Measurements from ENCODE around the gene GALNTL6.

The GALNTL6 gene

DNA sequence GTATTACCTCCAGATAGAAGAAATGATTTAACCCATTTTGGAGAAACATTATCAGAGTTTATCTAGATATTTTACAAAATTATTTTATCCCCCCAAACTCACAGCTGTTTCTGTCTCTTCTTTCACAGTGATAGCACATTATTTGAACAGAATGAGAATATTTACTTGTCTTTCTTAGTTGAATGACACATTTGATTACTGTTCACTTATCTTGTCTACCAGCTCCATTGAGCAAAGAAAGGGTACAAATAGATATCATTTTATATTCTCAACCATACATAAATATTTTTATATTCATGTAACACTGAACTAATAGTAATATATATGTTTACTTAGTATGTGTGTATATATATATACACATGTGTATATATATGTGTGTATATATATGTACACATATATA is 364.2 kb downstream of the GALNTL6 start:
- Histone ChIP-seq H3K4me3 (ENCODE audit: extremely low read depth, insufficient read depth, low read length, poor library complexity, severe bottlenecking) (no peak overlapping the region), H3K36me3 (ENCODE audit: control insufficient read depth, insufficient read depth, low read length) (no peaks in the 10 kb centered on the region), H3K9me3 (ENCODE audit: control insufficient read depth, low read length) (no peaks in the 10 kb centered on the region), H3K27ac (ENCODE audit: low read depth, low read length, severe bottlenecking) (no peak overlapping the region), H3K4me1 (ENCODE audit: control insufficient read depth, insufficient read depth, low read length, poor library complexity, severe bottlenecking) (no peaks in the 10 kb centered on the region)

DNA sequence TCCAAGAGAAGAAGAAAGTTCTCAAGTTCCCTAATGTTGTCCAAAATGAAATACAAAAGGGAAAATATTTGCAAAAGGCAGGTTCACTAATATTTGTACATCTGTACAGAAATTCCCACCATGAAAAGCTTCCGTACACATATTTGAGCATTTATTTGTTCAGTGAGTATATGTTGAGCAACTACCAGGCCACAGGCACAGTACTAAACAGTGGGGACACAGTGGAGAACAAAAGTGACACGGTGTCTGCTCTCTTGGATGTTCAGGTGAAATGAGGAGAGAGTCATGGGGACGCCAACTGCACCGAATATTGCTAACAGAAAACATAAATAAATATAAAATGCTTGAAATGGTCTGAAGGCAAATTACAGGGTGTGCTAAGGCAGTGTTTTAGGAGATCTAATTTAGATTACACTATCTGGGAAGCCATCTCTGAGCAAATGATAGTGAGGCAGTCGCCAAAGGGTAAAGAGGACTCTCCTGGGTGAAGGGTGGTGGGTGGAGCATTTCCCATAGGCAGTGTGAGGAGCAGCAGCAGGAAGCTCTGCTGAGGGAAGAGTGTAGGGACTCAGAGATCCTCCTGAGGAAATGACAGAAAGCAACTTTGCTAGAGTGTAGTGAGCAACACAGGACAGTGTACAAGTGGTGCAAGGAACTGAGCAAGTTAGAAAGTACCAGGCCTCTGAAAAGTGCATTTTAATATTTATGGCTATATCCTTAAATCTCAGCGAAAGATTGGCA is 375.2 kb downstream of the GALNTL6 start:
- 54 to 67% methylated on average over 1 to 2 of the region's 6 CpGs for WGBS, 2 experiments (ENCODE audit: insufficient coverage in 2 of 2)
- Histone ChIP-seq H3K36me3 (ENCODE audit: control insufficient read depth, insufficient read depth, low read length) (no peaks in the 10 kb centered on the region), H3K4me3 (ENCODE audit: extremely low read depth, insufficient read depth, low read length, poor library complexity, severe bottlenecking) (no peak overlapping the region), H3K27ac (ENCODE audit: low read depth, low read length, severe bottlenecking) (no peak overlapping the region), H3K9me3 (ENCODE audit: control insufficient read depth, low read length) (no peaks in the 10 kb centered on the region), H3K4me1 (ENCODE audit: control insufficient read depth, insufficient read depth, low read length, poor library complexity, severe bottlenecking) (no peaks in the 10 kb centered on the region)

DNA sequence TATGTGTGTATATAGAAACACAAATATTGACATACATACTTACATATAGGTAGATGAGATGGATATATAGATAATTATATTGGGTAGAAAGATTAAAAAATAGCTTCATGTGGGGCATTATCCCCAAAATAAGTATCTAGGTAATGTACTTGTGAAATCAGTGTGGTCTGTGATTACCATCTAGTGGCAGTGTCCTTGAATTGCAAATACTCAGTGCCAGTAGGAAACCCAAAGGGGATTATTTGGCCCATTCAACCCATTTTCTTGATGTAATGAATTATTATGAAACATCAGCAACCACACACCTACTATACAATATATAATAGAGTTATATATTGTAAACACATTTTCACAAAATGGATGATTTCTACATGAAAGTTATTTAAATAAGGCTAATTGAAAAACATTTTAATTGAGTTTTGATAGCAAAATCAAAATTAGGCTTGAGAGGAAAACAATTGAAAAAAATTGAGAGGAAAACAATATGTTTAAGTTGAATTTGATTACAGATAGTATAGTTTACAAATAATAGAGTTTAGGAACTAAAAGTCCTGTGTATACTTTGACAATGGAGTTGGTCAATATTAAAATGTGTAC is 389.4 kb downstream of the GALNTL6 start:
- H3K9me3 ChIP-seq (ENCODE audit: control insufficient read depth, low read length) = no peaks in the 10 kb centered on the region
- H3K4me3 ChIP-seq (ENCODE audit: extremely low read depth, insufficient read depth, low read length, poor library complexity, severe bottlenecking) = no peak overlapping the region
- H3K36me3 ChIP-seq (ENCODE audit: control insufficient read depth, insufficient read depth, low read length) = no peaks in the 10 kb centered on the region
- no peaks in the 10 kb centered on the region for H3K4me1 ChIP-seq (ENCODE audit: control insufficient read depth, insufficient read depth, low read length, poor library complexity, severe bottlenecking)
- H3K27ac ChIP-seq (ENCODE audit: low read depth, low read length, severe bottlenecking) = no peak overlapping the region

DNA sequence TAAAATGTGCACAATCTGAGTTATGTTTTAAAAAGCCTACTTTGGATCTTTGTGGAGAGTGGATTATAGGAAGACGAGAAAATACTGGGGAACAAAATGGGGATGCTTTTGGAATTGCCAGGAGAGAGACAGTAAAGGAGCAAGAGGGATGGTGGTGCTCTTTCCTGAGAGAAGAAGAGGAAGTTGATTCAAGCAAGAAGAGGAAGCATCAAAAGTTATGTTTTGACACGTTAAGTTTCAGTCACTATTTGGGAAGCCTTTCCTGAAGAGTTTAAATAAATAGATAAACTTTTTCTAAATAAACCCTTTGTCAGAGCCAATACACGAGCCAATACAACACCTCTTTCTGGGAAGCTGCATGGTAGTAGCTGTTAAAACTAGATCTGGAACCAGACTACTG is 394.1 kb downstream of the GALNTL6 start:
- Histone ChIP-seq H3K27ac (ENCODE audit: low read depth, low read length, severe bottlenecking) (no peak overlapping the region), H3K36me3 (ENCODE audit: control insufficient read depth, insufficient read depth, low read length) (no peaks in the 10 kb centered on the region), H3K4me1 (ENCODE audit: control insufficient read depth, insufficient read depth, low read length, poor library complexity, severe bottlenecking) (no peaks in the 10 kb centered on the region), H3K4me3 (ENCODE audit: extremely low read depth, insufficient read depth, low read length, poor library complexity, severe bottlenecking) (no peak overlapping the region), H3K9me3 (ENCODE audit: control insufficient read depth, low read length) (no peaks in the 10 kb centered on the region)
- 81 to 85% methylated on average over 1 to 2 of the region's 3 CpGs for WGBS, 2 experiments (ENCODE audit: insufficient coverage in 2 of 2)

DNA sequence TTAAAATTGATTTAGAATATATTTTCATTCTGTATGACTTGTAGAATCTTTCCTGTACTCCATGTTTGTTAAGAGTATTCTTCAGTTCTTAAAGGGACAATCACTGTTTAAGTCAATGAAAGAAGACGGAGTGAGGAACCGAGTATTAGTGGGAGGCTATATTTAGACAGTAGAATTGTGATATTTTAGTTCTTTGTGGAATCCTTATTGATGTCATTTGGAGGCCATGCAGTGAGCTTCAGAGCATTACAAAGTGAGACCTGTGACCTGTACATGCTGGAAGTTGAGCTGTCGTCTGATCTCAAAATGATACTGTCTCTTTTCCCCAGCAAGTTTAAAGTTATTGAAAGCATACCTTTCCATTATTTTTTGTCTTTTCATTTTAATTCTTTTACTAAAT is 394.7 kb downstream of the GALNTL6 start:
- 95 to 100% methylated on average over 2 of the region's 3 CpGs for WGBS, 2 experiments (ENCODE audit: insufficient coverage in 2 of 2)
- no peaks in the 10 kb centered on the region for H3K9me3 ChIP-seq (ENCODE audit: control insufficient read depth, low read length)
- H3K27ac ChIP-seq (ENCODE audit: low read depth, low read length, severe bottlenecking) = no peak overlapping the region

DNA sequence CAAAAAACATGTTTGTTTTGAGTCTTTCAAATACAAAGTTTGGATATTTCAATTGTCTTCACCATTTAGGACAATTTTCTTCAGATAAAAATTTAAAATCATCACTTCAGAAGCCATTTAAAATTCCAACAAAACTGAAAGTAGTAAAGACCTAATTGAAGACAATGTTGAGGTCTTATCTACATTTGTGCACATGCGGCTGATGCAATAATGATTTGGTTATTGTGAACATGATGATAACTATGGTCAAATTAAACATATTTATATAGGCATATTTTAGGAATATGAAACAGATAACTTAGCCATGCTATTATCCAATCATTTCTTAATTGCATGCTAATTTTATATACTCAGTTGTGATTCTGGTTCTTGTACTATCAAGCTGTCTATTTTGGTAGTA is 407.5 kb downstream of the GALNTL6 start:
- WGBS, 2 experiments (ENCODE audit: insufficient coverage in 2 of 2) = no CpG with 5 or more reads among the region's 1 CpG
- Histone ChIP-seq H3K4me3 (ENCODE audit: extremely low read depth, insufficient read depth, low read length, poor library complexity, severe bottlenecking) (no peak overlapping the region), H3K9me3 (ENCODE audit: control insufficient read depth, low read length) (no peaks in the 10 kb centered on the region), H3K36me3 (ENCODE audit: control insufficient read depth, insufficient read depth, low read length) (no peaks in the 10 kb centered on the region), H3K27ac (ENCODE audit: low read depth, low read length, severe bottlenecking) (no peak overlapping the region), H3K4me1 (ENCODE audit: control insufficient read depth, insufficient read depth, low read length, poor library complexity, severe bottlenecking) (no peaks in the 10 kb centered on the region)

More for the DNA sequence above, 394.7 kb downstream of the GALNTL6 start:
- H3K36me3 ChIP-seq (ENCODE audit: control insufficient read depth, insufficient read depth, low read length) = no peaks in the 10 kb centered on the region
- no peak overlapping the region for H3K4me3 ChIP-seq (ENCODE audit: extremely low read depth, insufficient read depth, low read length, poor library complexity, severe bottlenecking)
- no peaks in the 10 kb centered on the region for H3K4me1 ChIP-seq (ENCODE audit: control insufficient read depth, insufficient read depth, low read length, poor library complexity, severe bottlenecking)

DNA sequence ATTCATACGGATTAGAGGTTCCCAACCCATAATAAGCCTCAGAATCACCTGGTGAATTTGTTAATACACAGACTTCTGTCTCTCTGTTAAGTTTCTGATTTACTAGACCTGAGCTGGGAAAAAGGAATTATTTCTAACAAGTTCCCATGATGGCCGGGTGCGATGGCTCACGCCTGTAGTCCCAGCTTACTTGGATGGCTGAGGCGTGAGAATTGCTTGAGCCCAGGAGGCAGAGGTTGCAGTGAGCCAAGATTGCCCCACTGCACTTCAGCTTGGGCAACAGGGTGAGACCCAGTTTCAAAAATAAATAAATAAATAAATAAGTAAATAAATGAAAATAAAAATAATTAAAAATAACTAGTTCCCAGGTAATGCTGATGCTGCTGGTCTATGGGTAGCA is 412.3 kb downstream of the GALNTL6 start:
- no peaks in the 10 kb centered on the region for H3K9me3 ChIP-seq (ENCODE audit: control insufficient read depth, low read length)
- 60 to 88% methylated on average over 2 to 4 of the region's 5 CpGs for WGBS, 2 experiments (ENCODE audit: insufficient coverage in 2 of 2)
- no peaks in the 10 kb centered on the region for H3K4me1 ChIP-seq (ENCODE audit: control insufficient read depth, insufficient read depth, low read length, poor library complexity, severe bottlenecking)

DNA sequence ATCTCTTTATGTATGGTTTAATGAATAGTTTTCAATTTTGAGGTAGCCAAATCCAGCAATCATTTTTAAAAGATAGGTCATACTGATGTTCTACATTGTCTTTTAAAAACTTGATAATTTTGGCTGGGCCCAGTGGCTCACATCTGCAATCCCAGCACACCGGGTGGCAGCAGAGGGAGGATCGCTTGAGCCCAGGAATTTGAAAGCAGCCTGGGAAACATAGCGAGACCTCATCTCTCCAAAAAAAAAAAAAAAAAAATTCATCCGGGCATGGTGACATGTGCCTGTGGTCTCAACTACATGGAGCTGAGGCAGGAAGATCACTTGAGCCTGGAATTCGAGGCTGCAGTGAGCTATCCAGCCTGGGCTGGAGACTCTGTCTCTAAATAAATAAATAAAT is 419.8 kb downstream of the GALNTL6 start:
- H3K9me3 ChIP-seq (ENCODE audit: control insufficient read depth, low read length) = no peaks in the 10 kb centered on the region
- H3K36me3 ChIP-seq (ENCODE audit: control insufficient read depth, insufficient read depth, low read length) = no peaks in the 10 kb centered on the region
- no peaks in the 10 kb centered on the region for H3K4me1 ChIP-seq (ENCODE audit: control insufficient read depth, insufficient read depth, low read length, poor library complexity, severe bottlenecking)
- no peak overlapping the region for H3K27ac ChIP-seq (ENCODE audit: low read depth, low read length, severe bottlenecking)
- H3K4me3 ChIP-seq (ENCODE audit: extremely low read depth, insufficient read depth, low read length, poor library complexity, severe bottlenecking) = no peak overlapping the region
- WGBS, 2 experiments (ENCODE audit: insufficient coverage in 2 of 2) = 27 to 47% methylated on average over 2 of the region's 5 CpGs

More for the DNA sequence above, 412.3 kb downstream of the GALNTL6 start:
- Histone ChIP-seq H3K27ac (ENCODE audit: low read depth, low read length, severe bottlenecking) (no peak overlapping the region), H3K36me3 (ENCODE audit: control insufficient read depth, insufficient read depth, low read length) (no peaks in the 10 kb centered on the region), H3K4me3 (ENCODE audit: extremely low read depth, insufficient read depth, low read length, poor library complexity, severe bottlenecking) (no peak overlapping the region)

DNA sequence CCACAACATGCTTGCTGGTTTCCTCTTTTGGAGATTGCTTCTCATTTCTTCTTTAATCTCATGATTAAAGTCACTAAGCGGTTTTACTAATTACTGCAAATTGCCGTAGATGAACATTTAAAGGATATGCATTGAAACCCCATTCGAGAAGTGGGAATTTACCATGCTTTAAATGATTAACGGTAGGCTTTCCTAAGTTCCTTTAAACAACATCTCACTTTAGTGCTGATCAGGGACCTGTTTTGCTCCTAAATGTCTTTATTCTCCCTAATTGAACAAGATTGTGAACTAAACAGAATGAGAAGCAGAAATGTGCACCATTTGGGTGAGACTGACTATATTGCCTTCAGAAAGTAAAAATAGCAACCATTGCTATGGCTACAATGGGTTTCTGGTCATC is 430.3 kb downstream of the GALNTL6 start:
- no peak overlapping the region for H3K27ac ChIP-seq (ENCODE audit: low read depth, low read length, severe bottlenecking)

DNA sequence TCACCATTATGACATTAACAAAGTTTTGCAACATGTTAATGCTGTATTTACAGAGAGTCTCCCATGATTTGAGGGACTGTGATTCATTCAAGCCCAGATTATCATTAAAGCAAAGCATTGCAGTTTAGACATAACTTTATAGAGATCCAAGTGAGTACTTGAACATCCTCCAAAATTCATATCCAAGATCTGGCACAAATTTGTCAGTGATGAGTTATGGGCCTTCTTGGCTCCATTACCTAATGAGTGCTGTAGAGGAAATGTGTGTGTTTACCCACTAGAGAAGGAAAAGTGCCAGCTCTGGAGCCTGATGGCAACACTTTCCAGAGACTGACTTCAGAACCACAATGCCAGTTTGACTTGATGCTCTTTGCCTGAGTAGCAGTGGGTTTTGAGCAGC is 432.3 kb downstream of the GALNTL6 start:
- H3K4me3 ChIP-seq (ENCODE audit: extremely low read depth, insufficient read depth, low read length, poor library complexity, severe bottlenecking) = no peak overlapping the region
- H3K36me3 ChIP-seq (ENCODE audit: control insufficient read depth, insufficient read depth, low read length) = no peaks in the 10 kb centered on the region
- H3K9me3 ChIP-seq (ENCODE audit: control insufficient read depth, low read length) = no peaks in the 10 kb centered on the region
- no peak overlapping the region for H3K27ac ChIP-seq (ENCODE audit: low read depth, low read length, severe bottlenecking)
- H3K4me1 ChIP-seq (ENCODE audit: control insufficient read depth, insufficient read depth, low read length, poor library complexity, severe bottlenecking) = no peaks in the 10 kb centered on the region

More for the DNA sequence above, 430.3 kb downstream of the GALNTL6 start:
- H3K4me1 ChIP-seq (ENCODE audit: control insufficient read depth, insufficient read depth, low read length, poor library complexity, severe bottlenecking) = no peaks in the 10 kb centered on the region
- no peak overlapping the region for H3K4me3 ChIP-seq (ENCODE audit: extremely low read depth, insufficient read depth, low read length, poor library complexity, severe bottlenecking)
- 85 to 95% methylated on average over 2 to 4 of the region's 4 CpGs for WGBS, 2 experiments (ENCODE audit: insufficient coverage in 2 of 2)
- no peaks in the 10 kb centered on the region for H3K36me3 ChIP-seq (ENCODE audit: control insufficient read depth, insufficient read depth, low read length)
- H3K9me3 ChIP-seq (ENCODE audit: control insufficient read depth, low read length) = no peaks in the 10 kb centered on the region

DNA sequence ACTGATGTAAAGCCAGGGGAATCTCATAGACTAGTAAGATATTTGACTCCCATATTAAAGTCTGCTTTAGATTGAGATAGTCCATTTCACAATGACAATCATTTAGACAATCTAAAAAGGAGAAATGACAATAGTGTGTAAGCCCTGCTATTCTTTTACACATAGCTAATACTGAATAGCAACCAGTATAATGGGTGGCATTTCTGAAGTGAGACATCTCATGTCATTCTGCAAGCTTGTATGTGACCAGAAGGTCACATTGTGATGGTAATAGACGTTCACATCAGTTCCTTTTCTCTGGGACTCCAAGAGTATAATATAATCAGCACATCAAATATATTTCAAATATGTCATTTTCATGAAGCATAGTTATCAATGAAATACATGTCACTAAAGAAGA is 440.2 kb downstream of the GALNTL6 start:
- Histone ChIP-seq H3K4me1 (ENCODE audit: control insufficient read depth, insufficient read depth, low read length, poor library complexity, severe bottlenecking) (no peaks in the 10 kb centered on the region), H3K9me3 (ENCODE audit: control insufficient read depth, low read length) (no peaks in the 10 kb centered on the region), H3K27ac (ENCODE audit: low read depth, low read length, severe bottlenecking) (no peak overlapping the region), H3K4me3 (ENCODE audit: extremely low read depth, insufficient read depth, low read length, poor library complexity, severe bottlenecking) (no peak overlapping the region), H3K36me3 (ENCODE audit: control insufficient read depth, insufficient read depth, low read length) (no peaks in the 10 kb centered on the region)
- no CpG with 5 or more reads among the region's 1 CpG for WGBS, 2 experiments (ENCODE audit: insufficient coverage in 2 of 2)
